Measurements from ENCODE around the gene KIAA2012. TPM values are rescaled to one million over a fixed set of nuclear protein-coding genes. Genes with fewer than 3 reads are reported as not detected.

The KIAA2012 gene
- total and polyA plus RNA-seq, 4 donors, result under 0.01 to 0.61 (median 0.42) TPM

GRCh38 chr2:202060218-202060617 lies 12.8 kb upstream of the KIAA2012 start:
- TF ChIP-seq NR2F2 (IDR thresholded peaks at IDR 0.05), result no peak
- TF ChIP-seq REST (IDR thresholded peaks at IDR 0.05), result no peak
- TF ChIP-seq, protein P1, sequence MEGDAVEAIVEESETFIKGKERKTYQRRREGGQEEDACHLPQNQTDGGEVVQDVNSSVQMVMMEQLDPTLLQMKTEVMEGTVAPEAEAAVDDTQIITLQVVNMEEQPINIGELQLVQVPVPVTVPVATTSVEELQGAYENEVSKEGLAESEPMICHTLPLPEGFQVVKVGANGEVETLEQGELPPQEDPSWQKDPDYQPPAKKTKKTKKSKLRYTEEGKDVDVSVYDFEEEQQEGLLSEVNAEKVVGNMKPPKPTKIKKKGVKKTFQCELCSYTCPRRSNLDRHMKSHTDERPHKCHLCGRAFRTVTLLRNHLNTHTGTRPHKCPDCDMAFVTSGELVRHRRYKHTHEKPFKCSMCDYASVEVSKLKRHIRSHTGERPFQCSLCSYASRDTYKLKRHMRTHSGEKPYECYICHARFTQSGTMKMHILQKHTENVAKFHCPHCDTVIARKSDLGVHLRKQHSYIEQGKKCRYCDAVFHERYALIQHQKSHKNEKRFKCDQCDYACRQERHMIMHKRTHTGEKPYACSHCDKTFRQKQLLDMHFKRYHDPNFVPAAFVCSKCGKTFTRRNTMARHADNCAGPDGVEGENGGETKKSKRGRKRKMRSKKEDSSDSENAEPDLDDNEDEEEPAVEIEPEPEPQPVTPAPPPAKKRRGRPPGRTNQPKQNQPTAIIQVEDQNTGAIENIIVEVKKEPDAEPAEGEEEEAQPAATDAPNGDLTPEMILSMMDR (IDR thresholded peaks at IDR 0.05; ENCODE audit: low read depth, low read length, missing input control), result no peak
- no peak for TF ChIP-seq HNF4G (IDR thresholded peaks at IDR 0.05)
- no peak overlapping the region for H3K4me3 ChIP-seq (ENCODE audit: low read depth in 1 of 3, low read length in 3 of 3)

GRCh38 chr2:202061695-202062094 lies 11.4 kb upstream of the KIAA2012 start:
- no peaks in the 10 kb centered on the region for H3K27me3 ChIP-seq (ENCODE audit: control insufficient read depth in 4 of 4, insufficient read depth in 4 of 4, low read length in 3 of 4)
- no peaks in the 10 kb centered on the region for H3K4me1 ChIP-seq (ENCODE audit: control insufficient read depth in 4 of 4, insufficient read depth in 4 of 4, low read length in 3 of 4)
- TF ChIP-seq YY1 (IDR thresholded peaks at IDR 0.05) (no peak), TAF1 (conservative IDR thresholded peaks at IDR 0.05) (no peak), GABPA (IDR thresholded peaks at IDR 0.05 in 1 of 2, conservative IDR thresholded peaks at IDR 0.05 in 1 of 2) (no peak), JUND (IDR thresholded peaks at IDR 0.05) (no peak), NR2F2 (IDR thresholded peaks at IDR 0.05) (no peak), HNF4G (IDR thresholded peaks at IDR 0.05) (no peak), SP1 (IDR thresholded peaks at IDR 0.05) (no peak), EGR1 (IDR thresholded peaks at IDR 0.05; ENCODE audit: low read depth in 2 of 2) (no peak), REST (IDR thresholded peaks at IDR 0.05) (no peak), HNF4A (conservative IDR thresholded peaks at IDR 0.05) (no peak), MAX (IDR thresholded peaks at IDR 0.05) (no peak)
- H3K4me3 ChIP-seq (ENCODE audit: low read depth in 1 of 3, low read length in 3 of 3), result no peak overlapping the region
- H3K9ac ChIP-seq (ENCODE audit: low read depth in 1 of 2, low read length in 2 of 2), result no peak overlapping the region
- DNase-seq (ENCODE audit: low spot score), result no peak
- no peak overlapping the region for H3K27ac ChIP-seq (ENCODE audit: low read depth in 1 of 2, low read length in 2 of 2)
- 98% methylated on average over 2 of the region's 2 CpGs for WGBS
- no peaks in the 10 kb centered on the region for H3K9me3 ChIP-seq (ENCODE audit: control insufficient read depth in 4 of 4, low read length in 3 of 4)
- H3K36me3 ChIP-seq (ENCODE audit: control insufficient read depth in 4 of 4, insufficient read depth in 3 of 4, low read depth in 1 of 4, low read length in 3 of 4), result no peaks in the 10 kb centered on the region

More at GRCh38 chr2:202060218-202060617, 12.8 kb upstream of the KIAA2012 start:
- no peaks in the 10 kb centered on the region for H3K9me3 ChIP-seq (ENCODE audit: control insufficient read depth in 4 of 4, low read length in 3 of 4)
- H3K27ac ChIP-seq (ENCODE audit: low read depth in 1 of 2, low read length in 2 of 2), result no peak overlapping the region
- DNase-seq (ENCODE audit: low spot score), result no peak
- WGBS, result 84% methylated on average over 3 of the region's 3 CpGs
- H3K4me1 ChIP-seq (ENCODE audit: control insufficient read depth in 4 of 4, insufficient read depth in 4 of 4, low read length in 3 of 4), result no peaks in the 10 kb centered on the region
- H3K9ac ChIP-seq (ENCODE audit: low read depth in 1 of 2, low read length in 2 of 2), result no peak overlapping the region
- no peaks in the 10 kb centered on the region for H3K36me3 ChIP-seq (ENCODE audit: control insufficient read depth in 4 of 4, insufficient read depth in 3 of 4, low read depth in 1 of 4, low read length in 3 of 4)
- H3K27me3 ChIP-seq (ENCODE audit: control insufficient read depth in 4 of 4, insufficient read depth in 4 of 4, low read length in 3 of 4), result peaks cover 0 to 2% (median 0%) of the 10 kb centered on the region in 4 donors
